HG02610 (cell line): Measurements from ENCODE around the gene ANTXR2.
"Not testable (repeated sequence)": the region's sequence is repeated elsewhere in the genome, so short reads cannot be mapped to it uniquely, and the experiment has no call there.

Source experiments
- ATAC-seq: cut with Tn5 transposase; IDR thresholded peaks from one replicate; pipeline ENCODE4 v1.9.1; 2021; ENCODE audit warnings: mild to moderate bottlenecking, moderate library complexity; ENCODE audit not compliant: unreplicated experiment

The ANTXR2 gene

GRCh38 chr4:80026100-80026499, 46.9 kb downstream of the ANTXR2 start:
- ATAC-seq = no peak

GRCh38 chr4:80024335-80024734, 48.7 kb downstream of the ANTXR2 start:
- ATAC-seq = no peak

GRCh38 chr4:80022282-80022681, 50.7 kb downstream of the ANTXR2 start:
- no peak for ATAC-seq

- peak; percentile 96 for ATAC-seq
These were observed 55.7 kb downstream of the ANTXR2 start for GRCh38 chr4:80017125-80017854.

GRCh38 chr4:80016506-80016905, 56.5 kb downstream of the ANTXR2 start:
- no peak for ATAC-seq

GRCh38 chr4:80015407-80016189, 57.4 kb downstream of the ANTXR2 start:
- no peak for ATAC-seq

- ATAC-seq = no peak
These were observed 58.5 kb downstream of the ANTXR2 start for GRCh38 chr4:80014531-80014930.

GRCh38 chr4:80012291-80012690, 60.7 kb downstream of the ANTXR2 start:
- ATAC-seq = no peak

GRCh38 chr4:80011636-80012236, 61.3 kb downstream of the ANTXR2 start:
- no peak for ATAC-seq

- no peak for ATAC-seq
These were observed 62.7 kb downstream of the ANTXR2 start for GRCh38 chr4:80010316-80010715.

GRCh38 chr4:80009806-80010205, 63.2 kb downstream of the ANTXR2 start:
- ATAC-seq = no peak

GRCh38 chr4:80008971-80009370, 64.1 kb downstream of the ANTXR2 start:
- no peak for ATAC-seq

- ATAC-seq = no peak
These were observed 64.7 kb downstream of the ANTXR2 start for GRCh38 chr4:80008351-80008750.

- ATAC-seq = peak; percentile 72
These were observed 65.3 kb downstream of the ANTXR2 start for GRCh38 chr4:80007745-80008149.

GRCh38 chr4:80006935-80007744, 65.9 kb downstream of the ANTXR2 start:
- no peak for ATAC-seq

GRCh38 chr4:80005863-80006262, 67.2 kb downstream of the ANTXR2 start:
- no peak for ATAC-seq

- ATAC-seq = no peak
These were observed 68.7 kb downstream of the ANTXR2 start for GRCh38 chr4:80004319-80004718.

GRCh38 chr4:80002559-80002958, 70.5 kb downstream of the ANTXR2 start:
- not testable (repeated sequence) for ATAC-seq

- not testable (repeated sequence) for ATAC-seq
These were observed 74.0 kb downstream of the ANTXR2 start for GRCh38 chr4:79999048-79999447.

- ATAC-seq = no peak
These were observed 74.8 kb downstream of the ANTXR2 start for GRCh38 chr4:79998201-79998600.

GRCh38 chr4:79996851-79997250, 76.2 kb downstream of the ANTXR2 start:
- ATAC-seq = no peak
